H1 (cell line): ENCODE data around the gene C12orf56. TPM values are rescaled to one million over a fixed set of nuclear protein-coding genes. Genes with fewer than 3 reads are reported as not detected.

Source experiments
- CTCF ChIA-PET: fragments of 300-600 bp; sonication (Branson Sonifier 250); formaldehyde crosslinking; loops from one replicate; lab custom pipeline; 2021; ENCODE audit not compliant: partially characterized antibody; lab: Charles Lee
- POLR2A ChIA-PET: fragments of 300-600 bp; sonication (Branson Sonifier 250); formaldehyde crosslinking; loops from one replicate; lab custom pipeline; 2021; ENCODE audit warnings: inconsistent platforms; ENCODE audit not compliant: partially characterized antibody; lab: Charles Lee
- DNase-seq, 2 experiments: peaks; one replicate each; pipeline versions ENCODE4 v3.0.0 to v3.0.0-alpha.2; 2010 to 2022; ENCODE audit warnings: low spot score in 2 of 2, low read depth in 1 of 2, mixed read lengths in 1 of 2
- FAIRE-seq: peaks from 2 replicates; lab custom pipeline; 2011; peaks lifted over from hg19 to GRCh38; lab: Jason Lieb, UNC
- H2AFZ ChIP-seq: 2 replicates; pipeline ENCODE4 v1.8.1; 2012; ENCODE audit warnings: low read length, inconsistent platforms
- H2AK5ac ChIP-seq: 2 replicates; pipeline ENCODE4 v1.6.1; 2013; ENCODE audit warnings: low read depth, low read length
- H2BK120ac ChIP-seq: replicated peaks from 2 replicates; pipeline ENCODE3; 2013; ENCODE audit warnings: low read depth, low read length, inconsistent platforms
- H2BK12ac ChIP-seq: 2 replicates; pipeline ENCODE4 v1.6.1; 2013; ENCODE audit warnings: low read depth, low read length
- H2BK15ac ChIP-seq: 2 replicates; pipeline ENCODE4 v1.6.1; 2013; ENCODE audit warnings: low read length
- H2BK20ac ChIP-seq: 2 replicates; pipeline ENCODE4 v1.6.1; 2013; ENCODE audit warnings: low read length
- H2BK5ac ChIP-seq: 2 replicates; pipeline ENCODE4 v1.6.1; 2013; ENCODE audit warnings: low read depth, low read length
- H3K14ac ChIP-seq: 2 replicates; pipeline ENCODE4 v1.6.1; 2013; ENCODE audit warnings: inconsistent platforms; ENCODE audit not compliant: insufficient read length
- H3K18ac ChIP-seq: 2 replicates; pipeline ENCODE4 v1.6.1; 2013; ENCODE audit warnings: low read length; ENCODE audit errors: extremely low read depth
- H3K23ac ChIP-seq: 2 replicates; pipeline ENCODE4 v1.6.1; 2013; ENCODE audit warnings: inconsistent platforms; ENCODE audit not compliant: insufficient read length
- H3K23me2 ChIP-seq: 2 replicates; pipeline ENCODE4 v1.6.1; 2013; ENCODE audit warnings: low read depth, low read length
- H3K27ac ChIP-seq: 2 replicates; pipeline ENCODE4 v1.6.1; 2011; ENCODE audit warnings: low read depth, low read length, inconsistent platforms
- H3K27me3 ChIP-seq, 4 experiments: replicated peaks in 1 of 4; 1 replicate in 1 of 4; 2 replicates in 3 of 4; pipeline versions ENCODE4 v1.6.1 to v1.8.1; 2011 to 2013; ENCODE audit warnings: low read length in 3 of 4, mild to moderate bottlenecking in 3 of 4, inconsistent platforms in 2 of 4, mixed read lengths in 2 of 4, moderate library complexity in 1 of 4; ENCODE audit not compliant: control insufficient read depth in 3 of 4, insufficient read depth in 3 of 4; ENCODE audit errors: extremely low read depth in 1 of 4
- H3K36me3 ChIP-seq, 4 experiments: 2 replicates each; pipeline versions ENCODE4 v1.6.1 to v1.8.1; 2011 to 2013; ENCODE audit warnings: mild to moderate bottlenecking in 4 of 4, low read length in 3 of 4, moderate library complexity in 2 of 4, control low read depth in 1 of 4, inconsistent platforms in 1 of 4; ENCODE audit not compliant: insufficient read depth in 4 of 4, control insufficient read depth in 2 of 4
- H3K4ac ChIP-seq: replicated peaks from 2 replicates; pipeline ENCODE3; 2013; ENCODE audit warnings: low read length, low read depth, mixed read lengths, inconsistent platforms; ENCODE audit not compliant: insufficient read length
- H3K4me1 ChIP-seq, 4 experiments: replicated peaks in 1 of 4; 1 replicate in 1 of 4; 2 replicates in 3 of 4; pipeline versions ENCODE4 v1.6.1 to v1.8.1; 2011 to 2013; ENCODE audit warnings: low read length in 3 of 4, inconsistent platforms in 2 of 4, mixed read lengths in 1 of 4; ENCODE audit not compliant: insufficient read depth in 4 of 4, control insufficient read depth in 3 of 4
- H3K4me2 ChIP-seq, 2 experiments: 2 replicates each; pipeline versions ENCODE4 v1.6.1 to v1.8.1; 2011 to 2013; ENCODE audit warnings: low read depth in 2 of 2, low read length in 2 of 2, control low read depth in 1 of 2, inconsistent platforms in 1 of 2, mild to moderate bottlenecking in 1 of 2; ENCODE audit not compliant: insufficient read depth in 1 of 2
- H3K4me3 ChIP-seq, 4 experiments: fragments of 200-600, 300-600 bp in 1 of 4; sonication (generic), shearing (Covaris generic), sonication (Bioruptor Twin) in 1 of 4; 2 replicates each; pipeline versions ENCODE4 v1.5.1 to v1.8.1; 2011 to 2016; ENCODE audit warnings: low read length in 4 of 4, low read depth in 3 of 4, control low read depth in 2 of 4, inconsistent platforms in 2 of 4, mild to moderate bottlenecking in 2 of 4, mixed read lengths in 1 of 4, moderate library complexity in 1 of 4; ENCODE audit not compliant: insufficient read depth in 2 of 4; ENCODE audit errors: extremely low read depth in 1 of 4
- H3K56ac ChIP-seq: replicated peaks from 2 replicates; pipeline ENCODE3; 2013; ENCODE audit warnings: low read depth, mild to moderate bottlenecking, mixed read lengths, low read length, inconsistent platforms; ENCODE audit not compliant: insufficient read length
- H3K79me1 ChIP-seq: 2 replicates; pipeline ENCODE4 v1.6.1; 2013; ENCODE audit warnings: low read depth, low read length, control low read depth
- H3K79me2 ChIP-seq, 2 experiments: 2 replicates each; pipeline versions ENCODE4 v1.6.1 to v1.8.1; 2012 to 2013; ENCODE audit warnings: low read length in 2 of 2, mild to moderate bottlenecking in 2 of 2, inconsistent platforms in 1 of 2; ENCODE audit not compliant: insufficient read depth in 2 of 2, control insufficient read depth in 1 of 2
- H3K9ac ChIP-seq, 4 experiments: replicated peaks in 1 of 4; 1 replicate in 1 of 4; 2 replicates in 3 of 4; pipeline versions ENCODE4 v1.6.1 to v1.8.1; 2011 to 2013; ENCODE audit warnings: low read depth in 3 of 4, low read length in 3 of 4, control low read depth in 2 of 4, mild to moderate bottlenecking in 2 of 4, moderate library complexity in 2 of 4, inconsistent platforms in 1 of 4; ENCODE audit errors: extremely low read depth in 1 of 4
- H3K9me3 ChIP-seq, 2 experiments: 2 replicates each; pipeline versions ENCODE4 v1.6.1 to v1.8.1; 2012 to 2013; ENCODE audit warnings: mild to moderate bottlenecking in 2 of 2, moderate library complexity in 2 of 2, control low read depth in 1 of 2, inconsistent platforms in 1 of 2, low read depth in 1 of 2, low read length in 1 of 2, mixed read lengths in 1 of 2; ENCODE audit not compliant: insufficient read depth in 2 of 2
- H4K20me1 ChIP-seq, 2 experiments: replicated peaks in 1 of 2; 2 replicates each; pipeline versions ENCODE3 to v1.8.1; 2011 to 2013; ENCODE audit warnings: inconsistent platforms in 2 of 2, low read length in 2 of 2, mild to moderate bottlenecking in 1 of 2; ENCODE audit not compliant: insufficient read depth in 2 of 2, control insufficient read depth in 1 of 2
- H4K5ac ChIP-seq: 2 replicates; pipeline ENCODE4 v1.6.1; 2013; ENCODE audit warnings: low read length, low read depth, mixed read lengths, inconsistent platforms; ENCODE audit not compliant: insufficient read length
- H4K8ac ChIP-seq: 2 replicates; pipeline ENCODE4 v1.8.0; 2013; ENCODE audit warnings: mild to moderate bottlenecking, moderate library complexity, low read length, inconsistent platforms; ENCODE audit not compliant: insufficient read depth; ENCODE audit errors: extremely low read depth
- H4K91ac ChIP-seq: replicated peaks from 2 replicates; pipeline ENCODE3; 2013; ENCODE audit warnings: low read length, mixed read lengths, inconsistent platforms; ENCODE audit not compliant: insufficient read length
- CBX5 ChIP-seq: fragments of 300-800, 300-1000 bp; sonication (generic); IDR thresholded peaks from 2 replicates; pipeline ENCODE4 v1.7.1; 2016; ENCODE audit warnings: antibody characterized with exemption, low read length, low read depth
- CEBPB ChIP-seq: IDR thresholded peaks from 2 replicates; pipeline ENCODE4 v1.6.1; 2012; ENCODE audit warnings: low read depth, low read length
- CREB1 ChIP-seq: IDR thresholded peaks from 2 replicates; pipeline ENCODE4 v1.6.1; 2012; ENCODE audit warnings: inconsistent platforms
- CTBP2 ChIP-seq: IDR thresholded peaks from 2 replicates; pipeline ENCODE4 v1.7.0; 2011; ENCODE audit warnings: borderline replicate concordance, mild to moderate bottlenecking, moderate library complexity, mixed read lengths, low read length; ENCODE audit not compliant: insufficient read depth, insufficient read length
- HDAC6 ChIP-seq: IDR thresholded peaks from one replicate; pipeline ENCODE4 v1.7.1; 2012; ENCODE audit warnings: low read depth, mild to moderate bottlenecking, inconsistent platforms, low read length, moderate library complexity
- KDM1A ChIP-seq: fragments of 200-600, 300-600 bp; sonication (generic); IDR thresholded peaks from 2 replicates; pipeline ENCODE4 v1.7.1; 2016; ENCODE audit warnings: mild to moderate bottlenecking, low read length, borderline replicate concordance
- PHF8 ChIP-seq: fragments of 200-600 bp; sonication (generic); conservative IDR thresholded peaks from 2 replicates; pipeline ENCODE4 v1.7.1; 2012; ENCODE audit warnings: low read depth, mild to moderate bottlenecking, inconsistent platforms, low read length, moderate library complexity
- SP4 ChIP-seq: IDR thresholded peaks from 2 replicates; pipeline ENCODE4 v1.6.1; 2012; ENCODE audit warnings: low read length, inconsistent platforms
- SRF ChIP-seq: IDR thresholded peaks from 2 replicates; pipeline ENCODE4 v1.6.1; 2011; ENCODE audit warnings: mild to moderate bottlenecking, low read depth, low read length, moderate library complexity
- TAF7 ChIP-seq: optimal IDR thresholded peaks from 2 replicates; pipeline ENCODE3; 2011; ENCODE audit warnings: low read depth, mild to moderate bottlenecking, inconsistent platforms, low read length, moderate library complexity, borderline replicate concordance
- TBP ChIP-seq: IDR thresholded peaks from 2 replicates; pipeline ENCODE4 v1.6.1; 2011; ENCODE audit warnings: low read depth, low read length, improper control_type of control experiment
- USF2 ChIP-seq: IDR thresholded peaks from 2 replicates; pipeline ENCODE4 v1.6.1; 2011; ENCODE audit warnings: low read length, improper control_type of control experiment
- WGBS, 2 experiments: shearing (Covaris generic) in 1 of 2; methylation state at CpG; one replicate each; pipeline versions ENCODE4 v1.1.6 to v1.1.7; 2013 to 2015; ENCODE audit warnings: low lambda C conversion rate in 2 of 2, mixed read lengths in 2 of 2, inconsistent platforms in 1 of 2, low coverage in 1 of 2, missing lambda C conversion rate in 1 of 2; ENCODE audit not compliant: insufficient replicate concordance in 2 of 2, insufficient coverage in 1 of 2, insufficient read length in 1 of 2; ENCODE audit errors: extremely low coverage in 1 of 2, missing lambda C conversion rate in 1 of 2; 5-methylcytosine and 5-hydroxymethylcytosine counted together
- polyA plus RNA-seq, 7 experiments: library from polyadenylated mRNA; depleted of rRNA in 3 of 7; stranded (reverse) in 5 of 7; unstranded in 2 of 7; fragments of >200 nt in 5 of 7; fragments of 200-250 nt in 2 of 7; gene quantifications; 1 replicate in 5 of 7; 2 replicates in 1 of 7; 4 replicates in 1 of 7; pipeline versions ENCODE4 v1.2.1 to v1.2.3, GENCODE V29; 2011 to 2013; ENCODE audit warnings: missing spikeins in 2 of 7, mixed read lengths in 2 of 7
- total RNA-seq: library from RNA; stranded (reverse); fragmentation: NEBNext Ultra II Directional; extraction: Animal tissue kit (Norgen Biotek cat#: 25700); gene quantifications from 2 replicates; pipeline ENCODE4 v1.2.1, GENCODE V29; 2021

The C12orf56 gene
- total and polyA plus RNA-seq, 2 of the 8 experiments (the other 6 are each of a cell fraction or from before 2014, with no cell fraction given), result 1.1 to 2.9 TPM

DNA sequence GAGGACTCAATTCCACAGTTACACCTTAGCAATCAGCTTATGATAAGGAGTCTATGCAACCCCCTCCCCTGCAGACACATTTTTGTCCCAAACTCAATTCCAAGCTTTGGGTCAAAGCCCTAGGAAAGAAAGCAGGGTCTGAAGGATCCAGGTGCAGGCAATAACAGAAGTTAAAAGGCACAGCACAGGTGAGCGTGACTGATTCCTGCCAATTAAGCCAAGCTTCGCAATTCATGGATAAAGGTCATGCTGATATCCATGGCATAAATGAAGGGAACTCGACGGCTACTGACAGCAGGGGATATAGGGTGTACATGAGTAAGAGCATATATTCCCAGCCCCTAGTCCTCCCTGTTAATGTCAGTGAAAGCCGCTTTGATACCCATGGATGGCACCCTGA is 39.3 kb downstream of the C12orf56 start:
- Histone ChIP-seq H3K18ac (no peak overlapping the region), H3K79me1 (no peaks in the 10 kb centered on the region), H2AFZ (no peak overlapping the region), H3K9me3 (peaks cover 6 to 7% of the 10 kb centered on the region in 2 experiments; a peak in 3 of 4 replicates), H4K5ac (no peak overlapping the region), H3K27ac (no peak overlapping the region), H2BK20ac (no peak overlapping the region), H2AK5ac (no peak overlapping the region), H2BK12ac (no peak overlapping the region), H3K36me3 (peaks cover 0 to 4% (median 0%) of the 10 kb centered on the region in 4 experiments; a peak in 2 of 8 replicates), H3K9ac (no peak overlapping the region), H3K23ac (no peak overlapping the region), H4K8ac (no peak overlapping the region), H2BK15ac (no peak overlapping the region), H3K79me2 (no peaks in the 10 kb centered on the region), H3K4ac (no peak overlapping the region), H3K56ac (no peak overlapping the region), H3K14ac (no peak overlapping the region), H3K27me3 (no peaks in the 10 kb centered on the region; a peak in 1 of 7 replicates), H4K91ac (no peak overlapping the region)
- DNase-seq (no peak), FAIRE-seq (no peak)
- POLR2A ChIA-PET, result no interaction called here
- 99% methylated on average over 5 of the region's 5 CpGs; no CpG with 5 or more reads in 1 of the 2 experiments for WGBS, 2 experiments
- TF ChIP-seq SRF, result no peak
- TF ChIP-seq TBP, result no peak
- no peak for TF ChIP-seq CTBP2
- no peak for TF ChIP-seq CREB1
- TF ChIP-seq PHF8, result no peak
- no peak for TF ChIP-seq KDM1A
- TF ChIP-seq TAF7, result no peak
- no peak for TF ChIP-seq HDAC6
- no peak for TF ChIP-seq SP4
- TF ChIP-seq CEBPB, result no peak
- no peak for TF ChIP-seq CBX5
- TF ChIP-seq USF2, result no peak
- TF ChIP-seq, all 59 proteins: peak for 0
- no peak overlapping the region for H3K4me3 ChIP-seq
- H3K4me2 ChIP-seq, result no peak overlapping the region
- CTCF ChIA-PET, result interaction anchor here (1.2 to 1.7 kb wide), 4 partner anchors 9 to 37 kb away, joined by 3 to 9 read pairs (median 4); no protein-coding TSS in a partner anchor
- H3K4me1 ChIP-seq, result no peaks in the 10 kb centered on the region
- no peaks in the 10 kb centered on the region for H4K20me1 ChIP-seq
- H2BK120ac ChIP-seq, result no peak overlapping the region
- H3K23me2 ChIP-seq, result no peaks in the 10 kb centered on the region
- H2BK5ac ChIP-seq, result no peak overlapping the region
